HG03108 (cell line): ENCODE results near the gene PHLPP1.
A peak's percentile ranks its signal among the peaks of the same experiment; 100 is the strongest.
"Not testable (repeated sequence)": the region's sequence is repeated elsewhere in the genome, so short reads cannot be mapped to it uniquely, and the experiment has no call there.

ENCODE experiments used
- ATAC-seq: cut with Tn5 transposase; IDR thresholded peaks from one replicate; pipeline ENCODE4 v1.9.1; 2021; ENCODE audit warnings: moderate library complexity; ENCODE audit not compliant: unreplicated experiment

Gene PHLPP1

DNA sequence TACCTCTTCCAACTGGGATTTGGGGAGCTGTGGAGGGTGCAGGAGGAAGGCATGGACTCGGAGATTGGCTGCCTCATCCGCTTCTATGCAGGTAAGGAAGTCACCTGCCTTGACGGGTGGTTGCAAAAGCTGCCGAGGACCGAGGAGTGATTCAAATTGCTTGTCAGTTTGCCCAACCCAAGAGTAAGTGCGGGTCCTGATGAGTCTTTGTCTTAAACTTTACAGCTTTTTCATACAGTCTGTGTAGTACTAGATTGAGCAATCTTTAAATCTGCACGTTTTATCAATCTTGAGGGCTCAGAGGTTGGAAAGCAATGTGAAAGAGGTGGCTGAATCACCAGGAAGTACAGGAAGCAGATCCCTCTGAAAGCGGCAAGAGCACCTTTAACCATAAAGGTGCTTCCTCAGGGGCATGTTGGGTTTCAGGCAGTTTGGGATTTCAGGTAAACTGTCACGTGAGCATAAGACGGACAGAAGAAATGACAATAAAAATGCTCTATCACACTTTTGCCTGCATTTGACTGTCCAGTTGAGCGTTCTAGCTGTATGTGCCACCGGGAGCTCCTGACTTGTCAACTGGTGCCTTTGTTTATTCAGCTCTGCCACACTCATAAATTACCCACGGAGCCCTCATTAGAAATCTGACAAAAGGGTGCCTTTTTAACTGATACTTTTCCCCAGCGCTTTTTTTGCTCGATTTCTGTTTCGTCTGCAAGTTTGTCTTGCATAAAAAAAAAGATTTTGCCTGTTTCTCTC is 2.0 kb downstream of the PHLPP1 start:
- ATAC-seq: no peak

DNA sequence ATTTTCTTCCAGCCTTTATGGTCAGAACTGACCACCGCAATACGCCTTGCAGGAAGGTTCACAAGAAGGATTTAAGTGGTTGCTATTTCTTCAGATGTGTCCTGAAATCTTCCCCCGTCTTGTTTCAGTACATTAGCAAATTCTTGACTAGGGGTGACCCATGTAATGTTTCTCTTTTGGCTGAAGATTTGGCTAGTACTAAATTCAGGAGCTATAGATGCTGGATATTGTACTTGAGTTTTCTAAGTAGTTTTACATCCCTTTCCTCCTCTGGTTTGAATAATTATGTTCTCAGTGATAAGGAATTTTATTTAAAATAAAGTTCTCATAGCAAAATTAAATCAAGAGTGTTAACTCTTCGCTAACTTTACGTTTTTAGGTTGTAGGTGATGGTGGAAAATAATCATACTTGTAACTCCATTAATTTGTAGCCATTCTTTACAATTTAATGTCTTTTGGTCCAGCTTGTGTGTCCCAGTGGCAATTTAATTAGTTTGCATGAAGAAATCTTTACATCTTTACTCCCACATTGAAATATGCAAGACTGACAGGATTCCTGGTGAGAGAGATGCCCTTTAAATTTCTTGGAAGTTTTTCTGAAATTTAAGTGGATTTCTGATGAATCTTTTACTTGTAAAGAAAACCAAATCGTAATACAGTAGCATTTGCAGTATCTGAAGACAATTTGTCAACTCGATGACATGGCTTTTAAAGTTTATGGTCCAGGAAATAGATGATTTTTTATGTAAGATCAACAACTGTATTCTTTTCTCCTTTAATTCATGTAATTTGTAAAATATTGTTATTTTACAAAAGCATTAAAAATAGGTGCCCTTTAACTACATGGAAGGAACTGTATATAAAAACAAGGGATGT is 2.8 kb downstream of the PHLPP1 start:
- ATAC-seq: no peak

DNA sequence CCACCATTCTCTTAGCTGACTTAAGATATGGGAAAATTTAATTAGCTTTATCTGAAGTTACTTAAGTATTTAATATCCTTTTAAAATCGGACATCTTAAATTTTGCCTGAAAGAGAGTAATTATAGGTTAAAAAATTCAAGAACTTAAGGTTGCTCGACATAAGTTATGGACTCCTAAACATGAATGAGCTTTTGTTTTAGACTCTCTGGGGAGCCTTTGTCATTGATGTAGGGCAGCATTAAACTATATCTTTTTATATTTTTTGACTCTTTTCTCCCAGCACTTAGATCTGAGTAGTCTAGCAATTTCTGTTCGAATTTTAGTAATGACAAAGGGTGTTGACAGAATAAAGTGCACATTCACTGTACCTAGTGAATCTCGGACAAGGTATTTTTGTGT is 4.7 kb downstream of the PHLPP1 start:
- no peak for ATAC-seq

DNA sequence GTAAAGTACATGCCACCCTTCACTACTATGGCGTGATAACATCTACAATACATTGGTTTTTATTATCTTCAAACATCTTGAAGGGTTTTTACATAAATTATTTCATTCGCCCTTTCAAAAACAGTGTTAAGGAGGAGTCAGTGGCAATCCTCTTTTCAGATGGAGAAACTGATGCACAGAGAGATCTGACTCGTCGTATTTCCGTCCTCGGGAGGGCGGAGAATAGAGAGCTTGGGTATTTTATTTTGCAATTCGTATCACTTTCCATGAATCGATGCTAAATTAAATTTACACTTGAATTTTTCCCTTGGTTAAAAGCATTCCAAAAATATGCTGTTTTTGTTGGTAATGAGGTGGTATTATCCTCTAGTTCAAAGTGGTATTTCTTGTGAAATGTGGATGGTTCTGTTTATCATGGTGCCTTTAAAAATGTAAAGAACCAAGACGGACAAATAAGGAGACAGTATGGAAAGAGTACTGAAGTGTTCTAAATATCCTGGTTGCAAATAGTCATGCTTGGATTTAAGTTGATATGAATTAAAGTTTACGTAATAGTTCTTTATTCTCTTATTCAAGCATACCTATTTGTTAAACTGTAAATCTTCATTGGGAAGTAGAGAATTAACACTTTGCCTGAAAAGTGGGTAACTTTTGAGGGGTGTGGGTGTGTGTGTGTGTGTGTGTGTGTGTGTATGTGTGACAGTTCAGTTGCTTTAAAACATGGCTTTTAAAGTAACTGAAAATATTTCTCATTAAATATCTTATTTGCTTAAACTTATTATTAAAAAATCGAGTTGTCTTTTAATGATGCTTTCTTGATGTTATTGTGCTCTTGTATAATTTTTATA is 5.6 kb downstream of the PHLPP1 start:
- no peak for ATAC-seq

DNA sequence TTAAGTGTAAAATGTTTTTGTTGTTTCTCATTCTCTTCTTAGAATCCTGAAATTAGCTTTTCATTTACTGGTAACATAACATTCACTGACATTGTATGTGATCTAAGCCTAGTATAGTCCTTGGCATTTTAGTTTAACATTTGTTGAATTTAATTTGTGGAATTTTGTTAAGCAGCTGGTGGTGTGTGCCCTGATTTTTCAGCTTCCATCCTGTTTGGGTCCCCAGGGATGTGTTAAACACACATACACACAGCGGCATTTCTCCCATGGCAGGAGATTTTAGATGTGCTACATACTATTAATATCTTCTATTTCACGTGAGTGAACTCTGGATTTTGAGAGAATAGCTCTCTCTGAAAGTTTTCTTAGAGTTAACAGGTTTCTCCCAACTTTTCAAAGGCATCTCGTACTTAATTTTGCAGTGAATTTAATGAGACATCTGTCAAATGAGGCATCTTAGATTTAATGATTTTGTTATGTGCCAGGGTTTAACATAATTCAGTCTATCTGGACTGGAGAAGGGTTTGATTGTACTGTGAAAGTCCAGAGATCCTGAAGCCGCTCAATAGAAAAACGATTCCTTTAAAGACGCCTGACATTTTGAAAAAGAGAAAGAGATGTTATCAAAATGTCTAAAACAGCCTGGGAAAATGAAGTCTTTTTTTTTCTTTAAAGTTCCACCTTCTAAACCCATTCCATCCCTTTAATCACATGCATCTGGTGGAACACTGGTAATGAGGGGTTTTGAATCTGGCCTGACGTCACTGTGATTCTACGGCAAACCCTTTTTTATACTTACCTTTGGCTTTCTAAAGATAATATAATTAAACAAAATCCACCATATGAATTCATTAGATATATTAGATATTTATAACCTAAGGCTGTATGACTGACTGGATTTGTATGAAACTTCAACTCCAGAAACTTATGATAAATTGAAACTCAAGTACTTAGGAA is 6.8 kb downstream of the PHLPP1 start:
- ATAC-seq: no peak

DNA sequence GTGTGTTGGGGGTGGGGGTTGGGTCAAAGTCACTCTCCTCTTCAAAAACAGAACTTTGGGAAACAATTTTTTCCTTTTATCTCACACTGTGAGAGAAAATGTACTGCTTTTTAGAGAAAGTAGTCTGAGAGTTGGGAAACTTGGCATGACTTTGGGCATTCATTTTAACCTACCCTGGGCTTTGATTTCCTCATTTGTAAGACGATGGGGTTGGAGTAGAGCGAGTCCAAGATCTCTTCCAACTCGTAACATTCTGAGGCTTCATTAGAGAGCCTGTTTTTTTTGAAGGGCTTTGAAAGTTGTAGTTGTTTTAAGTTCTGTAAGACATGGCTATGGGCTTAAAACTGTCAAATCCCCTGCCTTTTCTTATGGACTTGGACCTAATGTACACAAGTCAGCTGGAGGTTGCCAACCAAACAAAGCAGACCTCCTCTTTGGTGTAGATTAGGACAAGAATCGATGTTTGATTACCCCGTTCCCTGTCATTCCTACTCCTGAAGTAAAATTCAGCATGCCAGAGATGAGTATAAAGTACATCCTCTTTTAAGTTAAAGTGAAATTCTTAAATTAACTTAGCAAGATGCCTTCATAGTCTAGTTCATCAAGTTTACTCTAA is 8.4 kb downstream of the PHLPP1 start:
- ATAC-seq: no peak

DNA sequence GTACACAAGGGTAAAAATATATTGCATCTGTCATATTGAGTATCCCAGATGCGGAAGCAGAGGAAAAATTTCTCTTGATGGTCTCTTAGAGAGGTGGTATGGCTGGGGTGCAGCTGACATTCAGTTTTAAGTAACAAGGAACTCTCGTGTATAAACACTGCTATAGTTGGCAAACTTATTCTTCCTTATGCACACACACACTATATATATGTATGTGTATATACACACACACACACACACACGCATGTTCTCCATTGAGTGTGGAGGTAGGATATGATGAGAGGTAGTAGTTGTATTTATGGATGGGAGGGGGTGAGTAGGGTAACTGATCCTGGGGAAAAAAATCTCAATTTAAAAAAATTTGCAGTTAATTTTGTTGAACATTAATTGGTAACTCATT is 10.6 kb downstream of the PHLPP1 start:
- no peak for ATAC-seq

DNA sequence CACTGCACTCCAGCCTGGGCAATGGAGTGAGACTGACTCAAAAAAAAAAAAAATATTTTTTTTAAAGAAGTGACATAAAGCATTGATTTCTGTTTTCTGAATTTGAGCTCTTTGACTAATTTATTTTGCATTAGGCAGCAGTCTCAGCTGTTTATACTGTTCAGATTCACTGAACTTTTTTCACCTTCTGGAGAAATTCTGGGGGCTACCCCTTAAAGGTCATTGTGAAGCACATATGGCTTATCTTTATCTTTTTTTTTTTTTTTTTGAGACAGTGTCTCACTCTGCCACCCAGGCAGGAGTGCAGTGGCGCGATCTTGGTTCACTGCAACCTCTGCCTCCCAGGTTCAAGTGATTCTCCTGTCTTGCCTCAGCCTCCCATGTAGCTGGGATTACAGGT is 12.9 kb downstream of the PHLPP1 start:
- ATAC-seq: no peak

DNA sequence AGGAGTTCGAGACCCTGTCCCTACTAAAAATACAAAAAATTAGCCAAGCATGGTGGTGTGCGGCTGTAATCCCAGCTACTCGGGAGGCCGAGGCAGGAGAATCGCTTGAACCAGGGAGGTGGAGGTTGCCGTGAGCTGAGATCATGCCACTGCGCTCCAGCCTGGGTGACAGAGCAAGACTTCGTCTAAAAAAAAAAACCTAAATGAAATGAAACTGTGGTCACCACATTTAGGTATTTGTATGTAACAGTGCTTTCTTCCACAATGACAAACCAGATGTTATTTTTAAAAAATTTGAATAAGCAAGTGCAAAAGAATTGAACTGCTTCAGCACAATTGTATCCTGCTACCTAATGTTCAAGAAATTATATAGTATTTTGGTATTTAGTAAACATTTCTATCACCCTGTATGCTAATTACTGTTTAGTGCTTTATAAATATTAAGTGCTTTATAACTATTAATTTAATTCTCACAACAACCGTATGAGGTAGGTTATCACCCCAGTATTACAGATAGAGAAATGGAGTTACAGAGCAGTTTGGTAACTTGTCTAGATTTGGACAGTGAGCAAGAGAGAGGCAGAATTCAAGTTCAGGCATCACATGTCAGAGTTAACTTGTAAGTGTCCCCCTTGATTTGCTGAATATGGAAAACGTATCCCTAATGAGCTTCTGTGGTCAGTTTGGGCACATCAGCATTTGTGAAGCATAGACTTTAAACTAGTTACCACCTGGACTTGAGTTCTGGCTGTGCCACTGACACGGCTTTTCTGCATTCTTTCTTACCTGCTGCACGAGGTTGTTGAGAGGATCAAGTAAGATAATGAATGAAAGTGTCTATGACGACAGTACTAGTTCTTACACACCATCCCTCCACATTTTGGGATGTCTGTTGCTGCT is 14.4 kb downstream of the PHLPP1 start:
- ATAC-seq: peak; percentile 77

DNA sequence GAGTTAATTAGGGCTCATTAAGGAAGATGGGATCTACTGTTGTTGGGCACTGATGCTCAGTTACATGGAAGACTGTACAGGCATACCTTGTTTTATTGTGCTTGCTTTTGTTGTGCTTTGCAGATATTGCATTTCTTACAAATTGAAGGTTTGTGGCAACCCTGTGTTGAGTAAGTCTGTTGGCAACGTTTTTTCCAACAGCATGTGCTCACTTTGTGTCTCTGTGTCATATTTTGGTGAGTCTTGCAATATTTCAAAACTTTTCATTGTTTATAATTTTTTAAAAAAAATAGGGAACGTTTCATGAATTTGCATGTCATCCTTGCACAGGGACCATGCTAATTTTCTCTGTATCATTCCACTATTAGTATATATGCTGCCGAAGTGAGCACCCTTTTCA is 15.6 kb downstream of the PHLPP1 start:
- no peak for ATAC-seq

DNA sequence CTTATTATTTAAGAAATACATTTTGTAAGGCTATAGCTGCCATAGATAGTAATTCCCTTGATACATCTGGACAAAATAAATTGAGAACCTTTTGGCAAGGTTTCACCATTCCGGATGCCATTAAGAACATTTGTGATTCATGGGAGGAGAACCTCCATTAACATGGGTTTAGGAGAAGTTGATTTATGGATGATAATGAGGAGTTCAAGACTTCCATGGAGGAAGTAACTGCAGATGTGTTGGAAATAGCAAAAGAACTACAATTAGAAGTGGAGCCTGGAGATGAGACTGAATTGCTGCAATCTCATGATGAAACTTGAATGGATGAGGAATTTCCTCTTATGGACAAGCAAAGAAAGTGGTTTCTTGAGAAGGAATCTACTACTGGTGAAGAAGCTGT is 17.3 kb downstream of the PHLPP1 start:
- no peak for ATAC-seq

DNA sequence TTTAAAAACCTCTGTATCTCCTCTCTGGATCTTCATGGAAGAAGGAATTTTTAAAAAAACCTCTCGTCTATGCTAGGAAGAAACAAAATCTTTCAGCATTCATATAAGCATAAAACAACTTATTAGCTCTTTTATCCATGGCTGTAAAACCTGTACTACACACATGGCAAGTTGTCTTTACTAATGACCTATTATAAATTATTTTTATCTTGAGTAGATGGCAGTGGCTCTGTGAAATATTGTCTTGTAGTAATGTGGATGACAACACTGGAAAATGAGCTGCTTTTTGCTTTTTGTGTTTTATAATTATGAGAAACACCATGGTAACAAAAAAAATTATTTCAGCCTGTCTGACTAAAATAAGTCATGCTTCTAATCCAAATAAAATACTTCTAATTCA is 18.9 kb downstream of the PHLPP1 start:
- ATAC-seq: no peak

DNA sequence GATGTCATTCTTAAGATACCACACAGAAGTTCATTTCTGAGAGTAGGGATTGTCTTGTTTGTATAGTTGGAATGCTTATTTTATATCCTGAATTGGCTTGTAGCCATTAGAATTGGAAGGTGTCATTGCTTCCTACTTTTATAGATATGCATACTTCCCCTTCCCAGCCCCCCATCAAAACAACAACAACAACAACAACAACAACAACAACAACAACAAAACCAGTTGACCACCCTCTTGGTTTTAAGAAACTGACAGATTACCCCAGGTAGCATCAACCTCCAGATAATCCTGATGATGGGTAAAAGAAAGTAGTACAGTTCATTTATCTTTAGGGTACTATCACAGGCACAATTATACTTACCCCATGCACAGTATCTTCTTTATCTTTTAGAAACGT is 20.0 kb downstream of the PHLPP1 start:
- ATAC-seq: no peak

DNA sequence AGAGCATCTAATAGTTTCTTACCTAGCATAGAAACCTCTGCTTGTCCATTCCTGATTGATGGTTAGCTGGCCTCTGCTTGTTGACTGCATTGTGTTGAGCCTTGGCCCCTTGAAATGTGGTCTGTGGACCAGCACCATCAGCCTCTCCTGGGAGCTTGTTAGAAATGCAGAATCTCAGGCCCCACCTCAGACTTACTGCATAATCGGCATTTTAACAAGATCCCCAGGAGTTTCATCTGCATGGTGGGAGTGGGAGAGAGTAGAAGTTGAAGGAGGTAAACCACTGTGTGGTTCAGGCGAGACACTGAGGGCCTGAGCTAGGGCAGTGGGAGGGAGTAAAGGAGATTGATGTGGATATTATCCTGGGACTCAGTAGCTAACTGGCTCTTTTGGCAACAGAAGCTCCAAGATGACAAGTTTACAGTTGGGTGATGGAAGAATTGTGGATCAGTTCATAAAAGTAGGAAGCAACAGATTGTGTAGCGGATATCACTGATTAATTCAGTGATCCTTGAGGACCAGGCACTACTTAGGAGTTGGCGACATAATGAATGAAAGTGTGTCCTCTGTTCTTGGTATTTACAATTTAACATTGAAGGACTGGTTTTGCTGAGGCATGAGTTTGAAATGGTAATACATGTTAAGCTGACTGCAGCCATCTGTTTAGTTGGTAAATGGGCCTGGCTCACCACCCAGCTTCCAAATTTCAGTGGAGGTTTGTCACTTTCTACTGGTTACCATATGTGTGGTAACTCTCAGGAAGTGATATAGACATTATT is 20.9 kb downstream of the PHLPP1 start:
- ATAC-seq: no peak

DNA sequence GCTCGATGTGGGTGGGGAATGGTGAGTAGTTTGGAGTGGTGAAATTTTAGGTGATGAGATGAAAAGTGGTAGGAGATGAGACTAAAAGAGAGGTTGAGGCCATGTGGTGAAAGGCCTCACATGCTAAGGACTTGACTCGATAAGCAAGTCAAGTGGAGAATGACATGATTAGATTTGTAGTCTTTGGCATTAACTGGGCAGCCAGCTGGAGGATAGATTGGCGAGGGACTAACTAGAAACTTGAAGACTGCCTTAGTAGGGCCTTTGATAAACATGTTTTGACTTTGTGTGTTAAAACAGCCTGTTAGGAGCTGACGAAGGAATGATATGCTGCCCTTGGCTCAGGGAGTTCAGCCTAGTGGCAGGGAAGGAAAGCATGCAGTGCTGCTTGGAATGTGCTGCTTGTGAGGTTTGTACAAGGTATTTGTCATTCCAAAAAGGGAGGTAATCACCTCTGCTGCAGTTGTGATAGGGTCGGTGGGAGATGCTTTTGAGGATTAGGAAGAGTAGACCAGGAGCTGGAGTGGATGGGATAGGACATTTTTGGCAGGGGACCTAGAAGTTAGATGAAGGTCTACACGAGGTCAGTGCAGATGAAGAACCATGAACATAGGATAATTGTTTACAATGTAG is 22.0 kb downstream of the PHLPP1 start:
- ATAC-seq: no peak

DNA sequence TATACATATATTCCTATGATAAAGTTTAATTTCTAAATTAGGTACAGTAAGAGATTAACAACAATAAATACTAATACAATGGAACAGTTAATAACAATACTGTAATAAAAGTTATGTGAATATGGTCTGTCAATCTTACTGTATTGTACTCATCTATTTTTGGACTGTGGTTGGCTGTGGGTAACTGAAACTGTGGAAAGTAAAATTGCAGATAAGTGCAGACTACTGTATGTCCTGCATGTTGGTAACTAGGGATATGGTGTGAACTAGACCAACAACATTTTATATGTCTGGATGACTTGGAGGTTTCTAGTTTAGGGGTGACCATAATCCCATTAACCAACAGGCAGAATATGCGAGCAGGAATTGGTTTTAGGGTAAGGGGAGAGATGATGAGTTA is 23.3 kb downstream of the PHLPP1 start:
- ATAC-seq: no peak

DNA sequence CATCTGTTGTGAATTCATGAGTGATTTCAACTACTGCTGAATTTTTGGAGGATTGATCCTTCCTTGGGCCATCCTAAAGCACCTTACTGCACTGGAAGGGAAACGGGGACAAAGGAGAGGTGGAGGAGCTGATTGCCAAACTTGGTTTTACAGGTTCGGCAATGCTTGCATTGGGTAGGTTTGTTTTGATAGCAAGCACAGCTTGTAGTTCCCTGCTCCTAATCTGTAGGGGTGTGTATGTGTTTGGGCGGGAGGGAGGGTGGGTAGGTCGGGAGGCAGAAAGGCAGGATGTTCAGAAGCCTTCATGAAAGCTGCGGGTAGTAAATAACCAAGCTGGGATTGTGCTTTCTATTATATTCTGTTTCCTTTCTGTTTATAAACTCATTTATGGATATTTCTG is 24.6 kb downstream of the PHLPP1 start:
- ATAC-seq: no peak

DNA sequence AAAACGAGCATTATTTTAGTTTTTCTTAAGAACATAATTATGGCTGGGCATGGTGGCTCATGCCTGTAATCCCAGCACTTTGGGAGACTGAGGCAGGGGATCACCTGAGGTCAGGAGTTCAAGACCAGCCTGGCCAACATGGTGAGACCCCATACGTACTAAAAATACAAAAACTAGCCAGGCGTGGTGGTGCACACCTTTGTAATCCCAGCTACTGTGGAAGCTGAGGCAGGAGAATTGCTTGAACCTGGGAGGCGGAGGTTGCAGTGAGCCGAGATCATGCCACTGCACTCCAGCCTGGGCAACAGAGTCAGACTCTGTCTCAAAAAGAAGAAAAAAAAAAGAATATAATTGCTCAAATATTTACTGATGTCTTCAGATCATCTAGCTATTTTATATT is 25.3 kb downstream of the PHLPP1 start:
- not testable (repeated sequence) for ATAC-seq
